Hematopoietic multipotent progenitor cell treated with erythropoietin and hydrocortisone succinate and interleukin-3 and kit ligand, for 6 days (in vitro differentiated cells): ENCODE results near the gene TUBGCP6.

Experiments used
- DNase-seq: peaks from one replicate; pipeline ENCODE4 v3.0.0-alpha.2; 2015

Gene TUBGCP6

DNA sequence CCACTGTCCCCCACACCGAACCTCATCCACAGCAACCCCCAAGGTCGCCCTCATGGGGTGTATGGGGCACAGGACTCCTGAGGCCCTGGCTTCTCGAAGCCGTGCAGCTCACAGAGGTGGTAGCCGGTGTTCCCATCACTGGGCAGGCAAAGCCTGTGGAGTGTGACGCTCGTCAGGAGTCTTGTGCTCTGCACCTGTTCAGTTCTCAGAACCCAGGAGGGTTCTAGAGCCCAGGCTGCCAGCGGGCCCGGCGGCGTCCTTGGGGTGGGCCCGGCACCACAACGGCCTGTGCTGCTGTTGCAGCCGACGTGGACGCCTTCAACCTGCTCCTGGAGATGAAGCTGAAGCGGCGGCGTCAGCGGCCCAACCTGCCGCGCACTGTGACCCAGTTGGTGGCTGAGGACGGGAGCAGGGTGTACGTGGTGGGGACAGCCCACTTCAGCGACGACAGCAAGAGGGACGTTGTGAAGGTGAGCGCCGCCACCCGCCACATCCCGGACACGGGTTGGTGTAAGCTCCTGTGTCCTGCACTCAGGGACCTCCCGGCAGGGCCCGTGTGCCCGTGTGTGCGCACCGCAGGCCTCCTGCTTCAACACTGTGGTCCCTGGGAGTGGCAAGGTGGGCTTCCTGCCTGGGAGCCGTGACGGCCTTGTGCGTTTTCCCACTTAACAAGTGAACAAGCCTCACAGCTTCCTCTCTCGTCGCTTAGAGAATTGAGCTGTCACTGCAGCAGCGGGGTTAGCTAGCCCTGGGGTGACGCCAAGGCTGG is 50.6 kb downstream of the TUBGCP6 start:
- no peak for DNase-seq

DNA sequence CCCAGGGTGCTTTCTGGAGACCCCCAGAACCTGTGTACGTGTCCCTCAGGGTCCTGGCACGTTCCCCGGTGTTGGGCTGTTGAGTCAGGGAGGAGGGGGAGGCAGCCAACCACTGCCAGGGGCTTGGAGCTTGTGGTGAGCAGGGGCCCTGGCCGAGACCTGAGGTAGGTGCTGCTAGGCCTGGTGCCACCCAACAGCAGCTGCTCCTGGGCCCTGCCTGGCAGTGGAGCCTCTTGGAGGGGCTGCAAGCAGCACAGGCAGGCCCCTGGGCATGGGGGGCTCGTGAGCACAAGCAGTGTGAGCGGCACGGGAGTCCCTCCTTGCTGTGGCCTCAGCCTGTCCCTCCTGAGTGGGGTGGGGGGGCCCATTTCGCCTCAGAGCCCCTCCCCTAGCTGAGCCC is 51.2 kb downstream of the TUBGCP6 start:
- no peak for DNase-seq

DNA sequence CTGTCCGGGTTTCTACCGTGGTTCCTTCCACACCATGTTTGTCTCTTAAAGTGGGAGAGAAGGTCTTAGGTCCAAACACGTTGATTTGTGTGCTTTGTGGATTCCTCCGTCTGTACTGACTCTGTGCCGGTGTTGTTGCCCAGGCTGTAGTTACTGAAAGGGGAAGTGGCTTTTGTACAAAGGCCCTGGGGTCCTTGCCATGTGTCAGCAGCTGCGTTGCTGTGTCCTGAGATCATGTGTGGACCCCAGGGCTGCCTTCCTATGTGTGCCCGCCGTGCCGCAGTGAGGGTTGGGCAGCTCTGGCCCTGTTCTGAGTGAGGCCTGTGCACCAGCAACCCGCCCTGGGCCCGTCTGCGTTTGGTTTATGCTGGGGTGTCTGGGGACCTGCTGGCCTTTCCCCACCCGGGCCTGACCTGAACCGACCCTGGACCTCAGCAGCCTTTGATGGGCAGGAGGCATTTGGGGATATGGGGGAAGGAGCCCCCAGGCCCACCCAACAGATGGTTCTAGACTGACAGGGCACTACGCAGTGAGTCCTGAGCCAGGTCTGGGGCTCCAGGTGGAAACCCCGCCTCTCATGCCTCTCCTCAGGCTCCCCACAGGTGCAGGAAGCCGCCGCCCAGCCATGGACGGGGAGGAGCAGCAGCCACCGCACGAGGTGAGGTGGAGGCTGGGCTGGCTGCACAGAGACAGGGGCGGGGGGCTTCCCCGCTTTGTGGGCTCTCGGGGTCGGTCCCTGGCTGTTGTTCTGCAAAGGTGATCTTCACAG is 52.2 kb downstream of the TUBGCP6 start:
- DNase-seq = peak; percentile 51

DNA sequence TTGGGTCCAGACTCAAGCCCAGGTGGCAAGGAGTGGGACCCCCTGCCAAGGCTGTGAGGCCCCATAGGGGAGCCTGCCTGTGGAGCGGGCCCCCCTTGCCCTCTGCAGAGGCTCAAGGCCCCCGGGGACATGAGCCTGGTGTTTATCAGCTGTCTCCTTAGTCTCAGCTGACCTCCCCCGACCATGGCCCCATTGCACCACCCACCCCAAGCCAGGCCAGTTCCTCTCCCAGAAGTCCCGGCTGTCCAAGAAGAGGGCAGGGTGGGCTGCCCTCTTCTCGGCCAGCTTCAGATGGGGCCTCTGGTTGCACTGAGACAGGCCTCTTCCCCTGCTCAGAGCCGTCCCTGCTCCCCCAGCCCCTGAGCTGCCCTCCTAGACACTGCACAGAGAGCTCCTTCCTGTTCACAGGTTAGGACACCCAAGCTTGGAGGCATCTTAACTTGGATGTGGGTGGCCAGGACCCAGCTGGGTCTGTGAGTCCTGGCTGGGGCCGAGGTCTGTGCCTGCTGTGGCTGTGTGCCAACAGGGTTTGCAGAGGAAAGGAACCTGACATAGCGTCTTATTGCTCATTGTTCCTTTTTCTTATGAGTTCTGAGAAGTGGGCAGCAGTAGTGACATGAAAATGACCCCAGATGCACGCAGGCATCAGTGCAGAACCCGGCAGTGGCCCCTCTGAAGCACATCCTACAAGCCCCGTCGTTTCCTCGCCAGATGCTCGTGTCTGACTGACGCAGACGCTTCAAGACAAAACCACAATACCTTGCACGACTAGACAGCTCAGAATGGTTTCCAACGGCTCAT is 53.7 kb downstream of the TUBGCP6 start:
- peak; percentile 83 for DNase-seq

DNA sequence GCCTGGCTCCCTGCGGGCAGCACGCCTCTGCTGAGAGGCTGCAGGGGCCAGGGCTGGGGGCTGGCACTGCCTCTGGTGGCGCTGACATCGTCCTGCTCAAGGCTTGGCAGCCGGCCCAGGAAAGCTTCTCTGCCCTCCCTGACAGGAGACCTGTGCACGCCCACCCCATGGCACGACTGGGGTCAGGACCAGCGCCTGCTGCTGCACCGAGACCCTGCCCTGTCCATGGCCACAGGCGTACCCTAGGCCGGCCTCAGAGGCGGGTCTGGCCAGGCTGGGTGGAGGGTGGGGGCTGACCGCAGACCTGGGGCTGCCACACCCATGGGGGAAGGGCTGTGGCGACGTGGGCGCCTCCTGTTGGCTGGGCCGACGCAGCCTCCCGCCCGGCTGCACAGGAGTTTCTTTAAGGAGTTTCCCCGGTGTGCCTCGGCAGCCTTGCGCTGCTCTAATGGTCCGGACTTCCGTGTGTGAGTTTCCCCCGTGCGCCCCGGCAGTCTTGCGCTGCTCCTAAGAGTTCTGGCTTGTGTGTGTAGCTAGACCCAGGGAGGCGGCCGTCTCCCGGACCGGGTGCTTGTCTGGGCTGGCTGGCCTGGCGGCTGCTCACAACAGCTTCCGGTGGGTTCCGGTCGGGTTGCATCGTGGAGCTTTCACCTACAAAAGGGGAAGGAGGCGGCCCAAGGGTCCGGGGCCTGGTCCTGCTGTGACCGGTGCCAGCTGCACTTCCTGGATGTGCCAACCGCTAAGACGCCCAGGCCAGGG is 54.5 kb downstream of the TUBGCP6 start:
- peak; percentile 95 for DNase-seq

DNA sequence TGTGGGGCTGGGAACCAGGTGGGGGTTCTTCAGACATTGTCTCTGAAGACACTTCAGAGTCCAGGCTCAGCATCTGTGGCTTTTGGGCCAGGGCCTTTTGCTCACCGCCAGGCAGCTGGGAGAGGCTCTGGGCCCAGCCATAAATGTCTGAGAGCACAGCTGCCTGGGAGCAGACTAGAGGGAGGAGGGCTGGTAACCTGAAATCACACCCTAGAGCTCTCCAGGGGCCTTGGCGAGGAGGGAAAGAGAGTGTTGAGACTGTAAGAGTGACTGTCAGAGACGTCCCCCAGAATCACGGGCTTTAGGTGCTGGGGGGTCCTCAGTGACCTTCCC is 55.0 kb downstream of the TUBGCP6 start:
- DNase-seq = no peak

DNA sequence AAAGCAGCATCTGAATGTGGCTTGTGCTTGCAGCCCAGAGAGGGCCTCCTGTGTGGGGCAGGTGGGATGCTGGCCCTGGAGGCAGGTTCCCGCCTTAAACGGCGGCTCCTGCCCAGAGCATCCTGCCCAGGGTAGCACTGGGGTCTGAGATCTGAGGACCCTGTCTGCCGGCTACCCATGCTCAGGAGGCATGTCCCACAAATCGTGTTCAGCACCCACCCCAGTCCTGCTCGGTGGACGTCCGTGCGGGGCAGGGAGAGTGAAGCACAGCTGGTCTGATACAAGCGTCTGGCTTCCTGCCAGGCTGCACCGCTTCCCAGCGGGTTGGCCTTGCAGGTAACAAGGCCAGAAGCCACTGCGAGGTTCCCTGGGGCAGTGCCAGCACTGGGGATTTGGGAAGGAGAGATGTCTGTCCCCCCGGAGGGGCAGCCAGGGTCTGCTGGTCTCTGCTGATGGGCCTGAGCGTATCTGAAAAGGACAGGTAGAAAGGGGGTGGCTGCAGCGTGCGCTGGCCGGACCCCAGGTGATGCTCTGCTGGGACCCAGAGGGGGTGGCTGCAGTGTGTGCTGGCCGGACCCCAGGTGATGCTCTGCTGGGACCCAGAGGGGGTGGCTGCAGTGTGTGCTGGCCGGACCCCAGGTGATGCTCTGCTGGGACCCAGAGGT is 55.5 kb downstream of the TUBGCP6 start:
- no peak for DNase-seq

DNA sequence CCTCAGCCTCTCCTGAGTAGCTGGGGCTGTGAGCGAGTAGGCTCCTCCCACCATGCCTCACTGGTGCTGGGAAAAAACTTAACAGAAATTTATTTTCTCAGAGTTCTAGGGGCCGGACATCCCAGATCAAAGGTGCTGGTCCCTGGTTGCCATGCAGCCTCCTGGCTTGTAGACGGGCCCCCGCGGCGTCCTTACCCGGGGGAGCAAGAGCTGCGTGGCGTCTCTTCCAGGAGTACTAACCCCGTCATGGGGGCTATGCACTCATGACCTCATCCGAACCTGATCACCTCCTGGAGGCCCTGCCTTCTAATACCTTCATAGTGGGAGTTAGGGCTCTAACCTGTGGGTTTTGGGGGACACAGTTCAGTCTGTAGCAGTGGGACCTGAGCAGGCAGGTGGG is 56.5 kb downstream of the TUBGCP6 start:
- no peak for DNase-seq

DNA sequence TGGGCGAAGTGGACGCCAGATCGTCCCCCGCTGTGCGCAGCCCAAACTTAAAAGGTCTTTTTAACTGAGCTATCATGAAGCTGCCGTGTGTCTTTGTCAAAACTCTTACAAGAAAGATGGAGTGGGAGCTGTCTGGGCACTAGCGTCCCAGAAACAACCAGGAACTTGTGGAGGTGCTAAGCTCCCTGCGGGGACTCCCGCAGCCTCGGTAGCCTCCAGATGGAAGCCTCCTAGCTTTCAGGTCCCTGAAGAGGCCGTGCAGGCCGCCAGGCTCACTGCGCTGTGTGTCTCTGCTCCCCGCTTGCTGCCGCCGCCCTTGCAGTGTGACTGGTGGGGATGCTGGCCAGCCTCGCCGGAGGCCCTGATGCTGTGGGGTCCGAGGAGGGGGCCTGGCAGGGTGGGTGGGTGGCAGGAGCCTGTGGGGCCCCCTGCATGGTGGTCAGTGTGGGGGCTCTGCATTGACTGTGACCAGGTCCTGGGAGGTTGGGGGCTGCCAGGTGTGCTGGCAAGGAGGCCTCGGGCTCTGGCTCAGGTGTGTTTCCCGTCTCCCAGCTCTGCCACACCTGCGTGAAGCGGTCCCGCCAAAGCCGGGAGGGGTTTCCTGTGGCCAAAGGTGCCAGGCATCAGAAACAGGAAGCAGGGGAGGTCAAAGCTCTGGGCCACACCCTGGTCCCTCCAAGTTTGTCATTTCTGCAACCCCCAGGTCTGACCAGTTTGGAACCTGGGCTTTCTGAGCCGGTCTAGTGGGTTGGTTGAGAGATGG is 57.9 kb downstream of the TUBGCP6 start:
- peak; percentile 43 for DNase-seq

DNA sequence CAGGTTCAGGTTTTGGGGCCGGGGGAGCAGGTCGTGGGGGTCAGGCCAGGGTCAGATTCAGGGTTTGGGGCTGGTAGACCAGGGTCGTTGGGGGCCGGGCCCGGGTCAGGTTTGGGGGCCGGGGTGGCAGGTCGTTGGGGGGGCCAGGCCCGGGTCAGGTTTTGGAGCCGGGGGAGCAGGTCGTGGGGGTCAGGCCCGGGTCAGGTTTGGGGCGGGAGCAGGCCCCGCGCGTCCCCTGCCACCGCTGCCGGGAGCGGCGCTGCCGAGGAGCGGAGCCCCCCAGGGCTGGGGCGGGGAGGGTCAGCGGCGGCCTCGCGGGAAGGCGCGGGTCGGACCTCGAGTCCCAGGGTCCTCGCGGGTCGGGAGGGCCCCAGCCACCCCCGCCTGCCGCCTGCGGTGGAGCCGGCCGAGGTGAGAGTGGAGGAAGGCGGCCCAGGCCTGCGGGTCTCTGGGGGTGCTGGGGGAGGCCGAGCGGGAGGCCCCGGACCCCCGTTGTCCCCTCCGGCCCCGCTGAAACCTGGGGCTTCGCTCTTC is 58.6 kb downstream of the TUBGCP6 start:
- DNase-seq = no peak

DNA sequence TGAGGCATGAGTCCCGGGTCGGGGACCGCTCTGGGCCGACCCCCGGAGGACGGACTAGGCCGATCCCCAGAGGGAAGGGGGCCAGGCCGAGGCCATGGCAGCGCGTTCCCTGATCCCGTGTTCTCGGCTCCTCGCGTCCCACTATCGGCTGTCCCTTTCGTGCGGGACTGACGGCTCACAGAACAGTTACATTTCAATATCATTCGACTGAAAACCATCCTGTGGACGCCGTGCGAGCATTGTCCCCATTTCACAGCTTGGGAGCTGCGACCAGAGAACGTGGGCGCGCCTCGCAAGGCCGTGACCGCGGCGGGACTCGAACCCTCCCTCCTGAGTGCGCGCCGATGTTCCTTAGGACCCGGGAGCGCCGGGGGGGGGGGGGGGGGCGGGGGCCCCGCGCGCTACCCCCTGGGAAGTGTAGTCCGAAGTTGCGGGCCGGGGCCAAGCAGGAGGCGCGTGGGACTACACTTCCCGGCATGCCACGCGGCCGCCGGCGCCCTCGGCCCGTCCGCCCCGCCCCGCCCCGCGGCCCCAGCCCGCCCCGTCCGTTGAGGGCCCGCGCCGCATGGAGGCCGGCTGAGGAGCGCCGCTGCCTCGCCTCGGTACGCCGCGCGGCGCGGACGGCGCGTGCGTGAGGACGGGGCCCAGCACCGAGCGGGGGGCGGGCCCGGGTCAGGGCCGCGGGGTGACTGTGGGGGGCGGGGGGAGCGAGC is 59.3 kb downstream of the TUBGCP6 start, which contains the start of gene TRABD:
Gene TRABD, plus strand, starts transcription at position 539 of the 713 bp plus-strand sequence. CDS start 7,148 bp downstream, outside the sequence.
- peak; percentile 95 for DNase-seq

DNA sequence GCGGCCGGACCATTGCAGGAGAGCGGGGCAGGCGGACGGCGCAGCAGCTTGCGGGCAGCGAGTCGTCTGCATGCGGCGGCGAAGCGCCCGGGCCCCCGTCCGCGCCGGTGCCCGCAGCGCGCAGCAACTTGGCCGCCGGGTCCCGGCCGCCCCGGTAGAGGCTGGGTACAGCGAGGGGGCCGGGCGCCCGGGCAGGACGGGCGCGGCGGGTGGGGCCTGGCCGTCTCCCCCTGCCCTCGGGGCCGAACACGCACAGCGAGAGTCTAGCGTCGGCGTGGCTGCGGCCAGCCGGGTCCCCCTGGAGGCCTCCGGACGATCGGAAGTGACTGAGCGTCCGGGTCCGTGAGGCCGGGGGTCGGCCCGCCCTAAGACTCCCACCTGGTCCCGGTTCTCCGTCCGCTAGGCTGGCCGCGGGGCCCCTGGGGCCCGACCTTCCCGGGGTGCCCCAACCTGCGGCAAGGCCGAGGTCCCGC is 59.9 kb downstream of the TUBGCP6 start:
- DNase-seq = no peak

DNA sequence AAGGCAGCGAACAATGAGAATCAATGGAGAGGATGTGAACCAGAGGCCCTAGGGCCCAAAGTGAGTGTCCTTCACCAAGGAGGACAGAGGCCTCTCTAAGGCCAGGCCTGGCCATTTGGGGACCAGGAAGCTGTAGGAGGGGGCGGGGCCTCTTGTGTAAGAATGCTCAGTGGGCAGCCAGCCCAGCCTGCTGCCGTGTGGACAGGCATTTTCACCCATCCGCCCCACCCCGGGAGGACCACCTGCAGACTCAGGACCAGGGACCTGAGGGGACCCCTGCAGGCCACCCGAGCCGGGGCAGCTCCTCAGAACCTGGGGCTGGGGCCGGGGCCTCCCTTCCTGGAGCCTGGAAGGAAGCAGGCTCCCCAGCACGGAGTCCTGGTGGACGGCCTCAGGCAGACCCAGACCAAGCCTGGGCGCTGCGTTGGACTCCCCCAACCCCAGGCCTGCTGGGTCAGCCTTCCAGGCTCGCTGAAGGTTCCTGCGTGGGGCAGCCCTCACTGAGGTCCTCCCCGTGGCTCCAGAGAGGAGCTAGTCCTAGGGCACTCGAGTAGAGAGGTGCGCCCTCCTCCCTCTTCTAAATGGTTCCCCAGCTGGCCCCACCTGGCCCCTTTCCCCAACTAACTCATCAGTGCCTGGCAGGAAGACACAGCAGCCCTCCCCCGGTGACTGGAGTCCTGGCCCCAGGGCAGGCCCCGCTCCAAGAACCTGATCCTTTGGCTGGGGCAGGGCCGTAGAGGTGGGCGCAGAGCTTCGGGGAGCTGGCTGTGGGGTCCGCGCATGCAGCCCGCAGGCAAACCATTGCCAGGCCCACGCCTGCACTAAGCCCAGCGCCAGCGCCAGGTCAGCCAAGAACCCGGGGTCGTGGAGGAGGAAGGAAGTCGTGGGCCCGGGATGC is 60.6 kb downstream of the TUBGCP6 start:
- peak; percentile 54 for DNase-seq

DNA sequence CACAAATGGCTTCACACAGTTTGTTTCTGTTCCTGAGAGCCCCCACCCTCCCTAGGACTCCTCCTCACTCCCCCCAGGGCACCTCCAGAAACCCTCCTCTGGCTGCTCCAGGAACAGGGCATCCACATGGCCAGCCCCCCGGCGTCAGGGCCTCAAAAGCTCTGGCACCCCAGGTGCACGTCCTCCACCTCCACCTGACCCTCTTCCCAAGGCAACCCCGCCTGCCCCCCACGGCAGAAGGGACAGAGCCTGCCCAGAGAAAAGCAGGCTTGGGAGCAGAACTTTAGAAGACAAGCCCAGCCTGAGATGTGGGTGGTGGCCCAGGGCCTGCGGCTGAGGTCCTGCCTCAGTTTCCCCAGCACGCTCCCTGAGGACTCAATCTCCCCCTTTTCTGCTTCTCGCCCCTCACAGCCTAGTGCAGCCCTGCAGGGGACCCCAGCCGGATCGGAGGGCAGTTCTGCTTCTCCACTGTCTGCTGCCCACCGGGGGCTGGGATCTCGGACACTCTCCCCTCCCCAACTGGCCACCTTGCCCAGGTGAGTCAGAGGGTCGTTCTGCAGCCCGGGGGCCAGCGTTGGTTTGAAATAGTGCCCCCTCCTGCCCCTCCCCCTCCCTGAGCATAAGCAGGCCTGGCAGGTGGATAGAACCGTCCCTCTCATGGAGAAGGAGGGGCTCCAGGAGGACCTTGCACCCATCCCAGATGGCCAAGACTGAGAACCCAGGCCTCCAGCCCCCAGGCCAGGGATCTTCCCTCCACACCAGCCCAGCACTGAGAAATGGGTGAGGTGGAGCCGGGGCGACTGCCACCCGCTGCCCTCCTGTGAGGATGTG is 61.5 kb downstream of the TUBGCP6 start:
- DNase-seq = no peak

DNA sequence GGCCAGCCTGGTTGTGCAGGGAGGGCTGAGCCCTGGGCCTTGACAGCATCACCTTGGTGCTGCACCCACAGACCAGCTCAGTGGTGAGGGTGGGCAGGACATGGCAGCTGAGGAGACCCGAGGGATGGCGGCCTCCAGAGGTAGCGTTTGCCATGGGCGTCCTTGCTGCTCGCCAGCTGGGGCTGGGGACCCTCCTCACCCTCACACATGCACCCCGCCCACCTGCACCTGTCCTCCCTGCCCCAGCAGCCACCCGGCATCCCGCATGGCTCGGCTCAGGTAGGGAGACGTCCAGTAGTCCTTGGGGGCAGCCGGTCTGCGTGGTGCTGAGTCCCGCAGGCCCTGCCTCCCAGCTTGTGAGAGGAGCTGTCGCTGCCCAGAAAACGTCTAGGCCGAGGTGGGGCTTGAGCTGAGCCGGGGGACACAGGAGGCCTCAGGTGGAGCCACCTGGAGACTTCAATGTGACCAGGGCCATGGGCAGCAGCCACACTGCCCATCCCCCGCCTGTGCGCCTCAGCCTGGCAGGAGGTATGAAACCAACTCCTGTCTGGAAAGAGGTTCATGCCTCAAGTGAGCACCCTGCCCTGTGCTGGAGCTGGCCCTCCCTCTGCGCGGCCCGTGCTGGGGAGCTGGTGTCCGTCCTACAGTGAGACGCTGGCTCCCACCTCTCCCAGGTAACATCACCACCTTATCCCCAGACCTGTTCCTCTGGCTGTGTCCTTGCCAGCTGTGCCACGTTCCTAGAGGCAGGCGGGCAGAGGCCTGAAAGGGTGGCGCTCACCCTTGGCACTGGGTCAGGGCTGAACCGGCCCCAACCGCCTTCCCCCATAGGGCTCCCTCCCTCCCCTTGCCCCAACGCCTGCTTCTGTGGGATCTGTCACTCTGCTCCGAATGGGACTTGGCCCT is 62.4 kb downstream of the TUBGCP6 start:
- DNase-seq = no peak

DNA sequence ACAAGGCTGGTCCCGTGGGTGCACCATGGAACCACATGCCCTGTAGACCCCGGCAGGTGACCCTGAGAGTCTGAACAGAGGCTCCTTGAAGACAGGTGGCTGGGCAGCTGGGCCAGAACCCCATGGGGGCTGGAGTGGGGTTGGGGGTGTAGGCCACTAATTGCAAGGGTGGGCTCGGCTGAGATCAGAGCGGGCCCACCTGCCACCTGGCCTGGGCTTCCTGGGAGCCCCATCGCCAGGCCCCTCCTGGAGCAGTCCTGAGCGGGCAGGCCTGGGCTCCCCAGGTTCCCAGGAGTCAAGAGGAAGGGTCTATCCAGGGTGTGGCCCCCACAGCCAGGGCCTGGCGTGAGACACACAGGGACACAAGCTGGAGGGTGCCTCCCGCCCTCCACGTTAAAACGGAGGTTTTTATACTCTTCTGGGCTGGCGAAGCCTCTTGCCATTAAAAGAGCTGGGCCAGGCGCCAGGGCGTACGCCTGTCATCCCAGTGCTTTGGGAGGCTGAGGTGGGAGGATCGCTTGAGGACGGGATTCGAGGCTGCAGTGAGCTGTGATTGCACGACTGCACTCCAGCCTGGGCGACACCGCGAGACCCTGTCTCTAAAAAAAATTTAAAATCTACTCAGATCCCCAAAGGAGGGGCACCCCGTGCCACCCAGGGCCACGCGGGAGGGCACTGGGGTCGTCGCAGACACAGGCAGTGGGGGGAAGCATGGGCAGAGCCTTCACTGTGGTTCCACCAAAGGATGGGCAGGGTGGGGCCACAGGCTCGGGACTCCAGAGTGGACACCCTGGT is 63.9 kb downstream of the TUBGCP6 start:
- no peak for DNase-seq
